Measurements from ENCODE around the gene DYNC2LI1.

Gene DYNC2LI1

DNA sequence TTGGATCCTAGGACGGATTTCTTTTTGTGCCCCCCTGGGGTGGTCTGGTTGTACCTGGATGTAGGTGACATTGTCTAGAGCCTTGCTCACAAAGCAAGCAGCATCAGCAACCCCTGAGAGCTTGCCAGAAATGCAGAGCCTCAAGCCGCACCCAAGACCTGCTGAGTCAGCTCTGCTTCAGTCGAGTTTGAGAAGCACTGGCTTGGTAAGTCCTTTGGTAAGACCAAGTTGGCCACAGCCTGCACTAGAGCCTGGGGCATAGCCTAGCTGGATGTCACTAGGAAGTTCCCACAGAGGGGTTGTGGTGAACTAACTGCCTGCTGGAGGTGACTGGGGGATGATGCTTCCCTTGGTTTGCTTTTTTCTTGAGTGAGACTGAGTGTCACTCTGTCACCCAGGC lies 58.6 kb downstream of the DYNC2LI1 start:
- TF ChIP-seq CTCF (IDR thresholded peaks at IDR 0.05; ENCODE audit: insufficient read depth, low read depth, low read length, missing control alignments): no peak
- DNase-seq (ENCODE audit: low read depth): no peak
- no peak overlapping the region for H3K4me3 ChIP-seq (ENCODE audit: low read depth, low read length)

DNA sequence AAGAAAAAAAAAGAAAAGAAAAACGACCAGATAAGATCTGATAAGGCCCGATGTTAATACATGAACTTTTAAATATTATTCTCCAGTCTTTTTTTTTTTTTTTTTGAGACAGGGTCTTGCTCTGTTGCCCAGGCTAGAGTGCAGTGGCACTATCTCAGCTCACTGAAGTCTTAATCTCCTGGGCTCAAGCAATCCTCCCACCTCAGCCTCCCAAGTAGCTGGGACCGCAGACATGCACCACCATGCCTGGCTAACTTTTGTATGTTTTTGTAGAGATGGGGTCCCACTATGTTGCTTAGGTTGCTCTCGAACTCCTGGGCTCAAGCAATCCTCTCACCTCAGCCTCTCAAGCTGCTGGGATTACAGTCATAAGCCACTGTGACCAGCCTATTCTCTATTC lies 63.2 kb downstream of the DYNC2LI1 start:
- no peak for DNase-seq (ENCODE audit: low read depth)
- H3K4me3 ChIP-seq (ENCODE audit: low read depth, low read length): no peak overlapping the region
- no peak for TF ChIP-seq CTCF (IDR thresholded peaks at IDR 0.05; ENCODE audit: insufficient read depth, low read depth, low read length, missing control alignments)

GRCh38 chr2:43837831-43838559 lies 64.2 kb downstream of the DYNC2LI1 start:
- DNase-seq (ENCODE audit: low read depth): no peak
- TF ChIP-seq CTCF (IDR thresholded peaks at IDR 0.05; ENCODE audit: insufficient read depth, low read depth, low read length, missing control alignments): no peak
- no peak overlapping the region for H3K4me3 ChIP-seq (ENCODE audit: low read depth, low read length)

- DNase-seq (ENCODE audit: low read depth): no peak
- no peak within 1 kb of the TSS for H3K4me3 ChIP-seq (ENCODE audit: low read depth, low read length)
- TF ChIP-seq CTCF (IDR thresholded peaks at IDR 0.05; ENCODE audit: insufficient read depth, low read depth, low read length, missing control alignments): no peak
These were observed 64.9 kb downstream of the DYNC2LI1 start, which contains the start of the genes ABCG5 and ABCG8 for GRCh38 chr2:43838560-43839267. TSS of gene ABCG5 (minus strand) at chr2:43838839. CDS start at chr2:43838679, 160 bp downstream. TSS of gene ABCG8 (plus strand) at chr2:43838971. CDS start at chr2:43839054, 83 bp downstream.

DNA sequence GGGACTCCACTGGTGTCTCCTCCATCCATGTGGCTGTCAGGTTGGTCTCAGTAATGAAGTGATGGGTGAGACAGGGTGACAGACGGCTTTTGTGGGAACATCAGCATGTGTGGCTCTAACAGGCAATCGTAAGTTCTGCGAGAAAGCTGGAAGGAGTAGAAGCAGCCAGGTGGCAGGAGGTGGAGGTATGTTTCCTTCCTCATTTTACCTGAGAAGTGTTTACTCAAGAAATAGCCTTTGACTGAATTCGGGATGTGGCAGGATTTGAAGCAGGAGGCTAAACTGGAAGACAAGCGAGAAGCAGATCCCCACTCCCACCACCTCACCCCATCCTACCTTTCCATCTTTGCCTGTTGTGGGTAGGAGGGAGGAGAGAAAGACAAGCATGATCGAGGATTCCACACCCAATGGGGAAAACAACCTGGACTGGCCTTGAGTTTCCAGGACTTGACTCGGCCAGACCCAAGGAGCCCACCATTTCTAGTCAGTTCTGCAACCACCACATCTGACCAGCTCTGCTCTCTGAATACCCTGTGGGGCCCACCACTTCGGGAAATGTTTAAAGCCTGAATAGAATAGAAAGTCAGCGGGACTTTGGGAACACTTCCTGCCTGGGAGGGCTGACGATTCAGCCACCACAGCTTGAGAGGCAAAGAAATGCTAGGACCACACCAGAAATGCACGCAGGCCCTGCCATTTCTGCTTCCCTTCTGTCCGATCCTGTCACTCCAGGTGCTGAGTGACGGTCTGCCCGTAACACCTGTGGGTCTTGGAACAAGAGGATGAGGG lies 66.1 kb downstream of the DYNC2LI1 start:
- DNase-seq (ENCODE audit: low read depth): no peak
- no peak overlapping the region for H3K4me3 ChIP-seq (ENCODE audit: low read depth, low read length)
- no peak for TF ChIP-seq CTCF (IDR thresholded peaks at IDR 0.05; ENCODE audit: insufficient read depth, low read depth, low read length, missing control alignments)

DNA sequence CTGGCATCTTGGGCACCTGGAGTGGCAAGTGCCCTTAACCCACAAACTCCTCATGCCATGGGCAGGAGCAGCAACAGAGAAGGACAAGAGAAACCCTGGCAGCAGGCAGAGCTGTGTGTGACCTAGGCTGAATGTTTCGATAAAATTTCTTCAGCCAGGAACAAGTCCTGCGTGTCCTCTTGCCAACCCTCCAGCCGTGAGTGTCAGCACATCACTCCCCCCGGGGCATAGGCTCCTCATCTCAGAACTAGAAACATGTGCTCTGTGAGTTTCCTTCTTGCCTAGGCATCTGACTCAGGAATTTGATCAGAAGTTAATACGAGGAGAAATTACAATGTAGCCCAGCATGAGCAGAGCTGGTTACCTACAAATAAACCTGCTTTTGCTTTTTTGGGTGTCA lies 67.1 kb downstream of the DYNC2LI1 start:
- no peak for TF ChIP-seq CTCF (IDR thresholded peaks at IDR 0.05; ENCODE audit: insufficient read depth, low read depth, low read length, missing control alignments)
- no peak overlapping the region for H3K4me3 ChIP-seq (ENCODE audit: low read depth, low read length)
- no peak for DNase-seq (ENCODE audit: low read depth)

Data from GM12865 (cell line).